ENCODE data around the gene RNASEL. TPM values are rescaled to one million over a fixed set of nuclear protein-coding genes. Genes with fewer than 3 reads are reported as not detected.

Gene RNASEL
- total and polyA plus RNA-seq, 2 donors (not counting 1 experiment from before 2014, with no cell fraction given) = 6.9 to 18.1 TPM

DNA sequence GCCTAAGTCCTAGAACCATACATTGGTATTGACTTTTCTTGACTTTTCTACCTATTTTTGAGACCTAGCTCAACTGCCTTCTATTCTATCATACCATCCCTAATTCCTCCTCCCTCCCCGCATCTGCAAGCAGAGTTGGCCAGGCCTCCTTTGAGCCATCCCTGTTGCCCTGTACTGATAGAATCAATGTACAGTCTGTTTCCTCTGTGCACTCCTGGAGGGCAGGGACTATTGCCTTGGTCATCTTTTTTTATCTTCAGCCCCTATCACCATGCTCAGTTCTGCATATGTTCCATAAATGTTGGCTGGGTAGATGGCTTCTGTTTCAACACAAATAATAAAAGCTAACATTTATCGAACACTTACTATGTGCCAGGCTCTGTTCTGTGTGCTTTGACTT is 19.2 kb upstream of the RNASEL start:
- no peak for ATAC-seq (ENCODE audit: low read depth)
- Histone ChIP-seq H3K79me2 (ENCODE audit: control insufficient read depth, insufficient read depth, low read length) (no peaks in the 10 kb centered on the region), H3K4me3 (ENCODE audit: control extremely low read depth in 1 of 5, extremely low read depth in 1 of 5, insufficient read depth in 1 of 5, low read depth in 2 of 5, low read length in 4 of 5) (no peak overlapping the region), H3K27me3 (replicated peaks in 1 of 4; ENCODE audit: control extremely low read depth in 1 of 4, control insufficient read depth in 3 of 4, insufficient read depth in 4 of 4, low read length in 3 of 4) (peaks cover 0 to 28% (median 6%) of the 10 kb centered on the region in 4 experiments), H4K20me1 (ENCODE audit: control insufficient read depth, insufficient read depth, low read length, poor library complexity, severe bottlenecking) (no peaks in the 10 kb centered on the region), H3K4me1 (ENCODE audit: control insufficient read depth in 2 of 2, insufficient read depth in 2 of 2, low read length in 2 of 2) (peaks cover 20% of the 10 kb centered on the region in 2 donors), H3K4me2 (replicated peaks; ENCODE audit: low read depth, low read length, poor library complexity, severe bottlenecking) (no peak overlapping the region), H2AFZ (ENCODE audit: insufficient read depth, low read depth, low read length, poor library complexity, severe bottlenecking) (no peak overlapping the region), H3K36me3 (replicated peaks in 1 of 2; ENCODE audit: control extremely low read depth in 1 of 2, control insufficient read depth in 1 of 2, extremely low read depth in 1 of 2, insufficient read depth in 2 of 2, low read length in 1 of 2) (no peaks in the 10 kb centered on the region), H3K9me3 (ENCODE audit: control extremely low read depth in 1 of 3, control insufficient read depth in 2 of 3, insufficient read depth in 1 of 3, low read length in 2 of 3) (no peaks in the 10 kb centered on the region), H3K27ac (ENCODE audit: low read length in 2 of 2) (no peak overlapping the region), H3K9ac (ENCODE audit: low read length) (no peak overlapping the region)
- ChIA-PET CTCF (interaction anchor here (1.8 to 24.5 kb wide), 3 partner anchors 13 to 178 kb away, joined by 6 to 989 read pairs (median 56); partner anchors contain the start of gene NPL), POLR2A (no interaction called here)
- Mint-ChIP-seq H3K27me3 (peaks cover 5% of the 10 kb centered on the region), H3K27ac (no peak overlapping the region), H3K4me1 (peaks cover 3% of the 10 kb centered on the region), H3K4me3 (no peak overlapping the region), H3K9me3 (ENCODE audit: insufficient read depth) (no peaks in the 10 kb centered on the region)
- intact Hi-C loops (cut with micrococcal nuclease) = no loop called here
- 100% methylated on average over 1 of the region's 2 CpGs for WGBS (ENCODE audit: insufficient coverage)
- TF ChIP-seq EZH2 (IDR thresholded peaks at IDR 0.05; ENCODE audit: borderline replicate concordance, insufficient read depth, low read depth, low read length, poor library complexity, severe bottlenecking) = no peak
- TF ChIP-seq, protein P1, sequence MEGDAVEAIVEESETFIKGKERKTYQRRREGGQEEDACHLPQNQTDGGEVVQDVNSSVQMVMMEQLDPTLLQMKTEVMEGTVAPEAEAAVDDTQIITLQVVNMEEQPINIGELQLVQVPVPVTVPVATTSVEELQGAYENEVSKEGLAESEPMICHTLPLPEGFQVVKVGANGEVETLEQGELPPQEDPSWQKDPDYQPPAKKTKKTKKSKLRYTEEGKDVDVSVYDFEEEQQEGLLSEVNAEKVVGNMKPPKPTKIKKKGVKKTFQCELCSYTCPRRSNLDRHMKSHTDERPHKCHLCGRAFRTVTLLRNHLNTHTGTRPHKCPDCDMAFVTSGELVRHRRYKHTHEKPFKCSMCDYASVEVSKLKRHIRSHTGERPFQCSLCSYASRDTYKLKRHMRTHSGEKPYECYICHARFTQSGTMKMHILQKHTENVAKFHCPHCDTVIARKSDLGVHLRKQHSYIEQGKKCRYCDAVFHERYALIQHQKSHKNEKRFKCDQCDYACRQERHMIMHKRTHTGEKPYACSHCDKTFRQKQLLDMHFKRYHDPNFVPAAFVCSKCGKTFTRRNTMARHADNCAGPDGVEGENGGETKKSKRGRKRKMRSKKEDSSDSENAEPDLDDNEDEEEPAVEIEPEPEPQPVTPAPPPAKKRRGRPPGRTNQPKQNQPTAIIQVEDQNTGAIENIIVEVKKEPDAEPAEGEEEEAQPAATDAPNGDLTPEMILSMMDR (IDR thresholded peaks at IDR 0.05) = no peak
- DNase-seq = no peak

DNA sequence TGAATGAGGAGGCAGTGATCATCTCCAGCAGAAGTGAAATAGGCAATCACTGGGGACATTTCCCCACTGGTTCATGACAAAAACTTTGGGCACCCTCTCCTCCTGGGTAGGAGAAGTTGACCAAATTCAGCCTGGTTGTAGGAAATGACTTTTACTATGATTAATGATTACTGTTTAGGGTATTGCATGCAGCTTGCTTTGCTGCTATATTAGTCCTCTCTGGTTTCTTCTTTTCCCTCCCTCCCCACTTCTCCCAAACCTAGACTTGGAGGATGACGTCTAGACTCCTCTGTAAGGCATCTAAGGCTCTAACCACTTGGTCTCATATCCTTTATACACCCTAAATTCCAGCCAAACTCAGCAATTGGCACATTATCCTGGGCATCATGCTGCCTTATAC is 18.5 kb upstream of the RNASEL start:
- Histone ChIP-seq H3K4me3 (ENCODE audit: control extremely low read depth in 1 of 5, extremely low read depth in 1 of 5, insufficient read depth in 1 of 5, low read depth in 2 of 5, low read length in 4 of 5) (no peak overlapping the region), H3K4me2 (replicated peaks; ENCODE audit: low read depth, low read length, poor library complexity, severe bottlenecking) (no peak overlapping the region), H3K9me3 (ENCODE audit: control extremely low read depth in 1 of 3, control insufficient read depth in 2 of 3, insufficient read depth in 1 of 3, low read length in 2 of 3) (no peaks in the 10 kb centered on the region), H3K36me3 (replicated peaks in 1 of 2; ENCODE audit: control extremely low read depth in 1 of 2, control insufficient read depth in 1 of 2, extremely low read depth in 1 of 2, insufficient read depth in 2 of 2, low read length in 1 of 2) (no peaks in the 10 kb centered on the region), H3K27me3 (replicated peaks in 1 of 4; ENCODE audit: control extremely low read depth in 1 of 4, control insufficient read depth in 3 of 4, insufficient read depth in 4 of 4, low read length in 3 of 4) (peaks cover 0 to 22% (median 4%) of the 10 kb centered on the region in 4 experiments), H2AFZ (ENCODE audit: insufficient read depth, low read depth, low read length, poor library complexity, severe bottlenecking) (no peak overlapping the region), H3K79me2 (ENCODE audit: control insufficient read depth, insufficient read depth, low read length) (no peaks in the 10 kb centered on the region), H3K27ac (ENCODE audit: low read length in 2 of 2) (no peak overlapping the region), H3K4me1 (ENCODE audit: control insufficient read depth in 2 of 2, insufficient read depth in 2 of 2, low read length in 2 of 2) (peaks cover 22 to 25% of the 10 kb centered on the region in 2 donors), H4K20me1 (ENCODE audit: control insufficient read depth, insufficient read depth, low read length, poor library complexity, severe bottlenecking) (no peaks in the 10 kb centered on the region), H3K9ac (ENCODE audit: low read length) (no peak overlapping the region)
- DNase-seq (no peak), ATAC-seq (ENCODE audit: low read depth) (no peak)
- Mint-ChIP-seq H3K27ac (no peak overlapping the region), H3K4me1 (peaks cover 3% of the 10 kb centered on the region), H3K4me3 (no peak overlapping the region), H3K9me3 (ENCODE audit: insufficient read depth) (no peaks in the 10 kb centered on the region), H3K27me3 (peaks cover 5% of the 10 kb centered on the region)
- ChIA-PET POLR2A (no interaction called here), CTCF (interaction anchor here (0.6 to 24.5 kb wide), 7 partner anchors 7 to 464 kb away, joined by 3 to 989 read pairs (median 6); partner anchors contain the start of gene NPL)
- intact Hi-C loops (cut with micrococcal nuclease) = no loop called here
- WGBS (ENCODE audit: insufficient coverage) = 75% methylated on average over 1 of the region's 1 CpG
- TF ChIP-seq, protein P1 (IDR thresholded peaks at IDR 0.05) = no peak
- TF ChIP-seq EZH2 (IDR thresholded peaks at IDR 0.05; ENCODE audit: borderline replicate concordance, insufficient read depth, low read depth, low read length, poor library complexity, severe bottlenecking) = no peak

Measured in B cell (primary cell).